Left lobe of liver (tissue), 2 donors: ENCODE measurements around the gene TLNRD1. TPM values are rescaled to one million over a fixed set of nuclear protein-coding genes. Genes with fewer than 3 reads are reported as not detected.

Source experiments
- ATAC-seq: fragments of 200-7000 bp; cut with Tn5 transposase; one replicate; pipeline ENCODE4 v1.9.1; 2020; ENCODE audit warnings: mild to moderate bottlenecking, moderate library complexity
- DNase-seq: peaks from one replicate; pipeline ENCODE4 v3.0.0-alpha.2; 2020; ENCODE audit warnings: low spot score
- total RNA-seq: library from RNA; stranded (reverse); gene quantifications from one replicate; pipeline ENCODE4 v1.2.1, GENCODE V29; 2021
- donor health status: DM: no; HTN: no; CAD: no; lungs with moderate emphysema.
- donor health status: DM: no; HTN: yes; CAD: no.

Gene TLNRD1
- total RNA-seq, 1 donor from 2014 or later, result 4.2 TPM

- ATAC-seq, result no peak
- DNase-seq, result no peak
Observed at GRCh38 chr15:81052046-81052445, 51.3 kb downstream of the TLNRD1 start.

- DNase-seq (no peak), ATAC-seq (no peak)
Observed at GRCh38 chr15:81053621-81054020, 52.9 kb downstream of the TLNRD1 start.

DNA sequence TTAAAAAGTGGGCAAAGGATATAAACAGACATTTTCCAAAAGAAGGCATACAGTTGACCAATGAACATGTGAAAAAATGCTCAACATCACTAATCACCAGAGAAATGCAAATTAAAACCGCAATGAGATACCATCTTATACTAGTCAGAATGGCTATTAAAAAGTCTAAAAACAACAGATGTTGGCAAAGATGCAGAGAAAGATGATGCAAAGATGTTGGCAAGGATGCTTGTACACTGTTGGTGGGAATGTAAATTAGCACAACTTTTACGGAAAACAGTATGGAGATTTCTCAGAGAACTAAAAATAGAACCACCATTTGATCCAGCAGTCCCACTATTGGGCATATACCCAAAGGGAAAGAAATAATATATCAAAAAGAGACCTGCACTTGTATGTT lies 53.5 kb downstream of the TLNRD1 start:
- ATAC-seq, result no peak

More for the DNA sequence above, 53.5 kb downstream of the TLNRD1 start:
- DNase-seq, result no peak

Other genes starting within 250 kb of the TLNRD1 start
- gene CEMIP, start 221.6 kb upstream of the TLNRD1 start, total RNA-seq, result 0.50 TPM
- gene MESD, start 11.1 kb upstream of the TLNRD1 start, total RNA-seq, result 16.6 TPM
- 0.25 TPM for gene CFAP161, start 133.3 kb downstream of the TLNRD1 start, total RNA-seq
- 2.1 TPM for gene IL16, start 196.0 kb downstream of the TLNRD1 start, total RNA-seq